IMR-90 (cell line): ENCODE measurements around the gene BSDC1. TPM values are rescaled to one million over a fixed set of nuclear protein-coding genes. Genes with fewer than 3 reads are reported as not detected.

Source experiments
- ATAC-seq: fragments of 200-7000 bp; cut with Tn5 transposase; 2 replicates; pipeline ENCODE4 v1.9.1; 2020; ENCODE audit warnings: low read depth, mild to moderate bottlenecking, moderate library complexity
- BruUV-seq: library from RNA; stranded (reverse); fragments of 400-500 nt; replicated peaks from 2 replicates; lab custom pipeline; 2021; lab: Mats Ljungman, UMichigan
- CTCF ChIA-PET: fragments of 300-600 bp; formaldehyde crosslinking; extraction: SDS; loops from one replicate; lab custom pipeline; 2021; ENCODE audit warnings: antibody characterized with exemption; lab: Yijun Ruan, JAX
- POLR2A ChIA-PET: fragments of 300-600 bp; sonication (Branson Sonifier 250); formaldehyde crosslinking; loops from one replicate; lab custom pipeline; 2022; ENCODE audit warnings: antibody characterized with exemption; ENCODE audit not compliant: unreplicated experiment; lab: Charles Lee
- DNase-seq: peaks from one replicate; pipeline ENCODE4 v3.0.0; 2013
- H2AFZ ChIP-seq: replicated peaks from 2 replicates; pipeline ENCODE3; 2013; ENCODE audit warnings: low read length, mild to moderate bottlenecking; ENCODE audit not compliant: poor library complexity
- H2AK5ac ChIP-seq: 2 replicates; pipeline ENCODE4 v1.6.1; 2013; ENCODE audit warnings: low read depth, low read length, inconsistent platforms
- H2AK9ac ChIP-seq: replicated peaks from 2 replicates; pipeline ENCODE3; 2013; ENCODE audit warnings: mild to moderate bottlenecking, low read depth, low read length, moderate library complexity; ENCODE audit not compliant: poor library complexity
- H2BK120ac ChIP-seq: 2 replicates; pipeline ENCODE4 v1.6.1; 2013; ENCODE audit warnings: low read depth, low read length, inconsistent platforms
- H2BK15ac ChIP-seq: 3 replicates; pipeline ENCODE4 v1.6.1; 2013; ENCODE audit warnings: low read depth, low read length, inconsistent platforms
- H2BK20ac ChIP-seq: 2 replicates; pipeline ENCODE4 v1.6.1; 2013; ENCODE audit warnings: low read depth, mild to moderate bottlenecking, inconsistent platforms, low read length, moderate library complexity
- H2BK5ac ChIP-seq: 2 replicates; pipeline ENCODE4 v1.6.1; 2013; ENCODE audit warnings: mild to moderate bottlenecking, low read depth, low read length, inconsistent platforms; ENCODE audit not compliant: poor library complexity, severe bottlenecking
- H3K14ac ChIP-seq: replicated peaks from 2 replicates; pipeline ENCODE4 v1.6.1; 2013; ENCODE audit warnings: low read depth, low read length, inconsistent platforms
- H3K18ac ChIP-seq: 2 replicates; pipeline ENCODE4 v1.6.1; 2013; ENCODE audit warnings: low read depth, low read length, control low read depth
- H3K23ac ChIP-seq: 2 replicates; pipeline ENCODE4 v1.6.1; 2013; ENCODE audit warnings: low read depth, low read length, inconsistent platforms
- H3K27ac ChIP-seq: 2 replicates; pipeline ENCODE4 v1.5.1; 2013; ENCODE audit warnings: mild to moderate bottlenecking, control low read depth, low read length; ENCODE audit not compliant: insufficient read depth
- H3K27me3 ChIP-seq: 2 replicates; pipeline ENCODE4 v1.6.1; 2013; ENCODE audit warnings: low read length; ENCODE audit not compliant: control insufficient read depth, insufficient read depth
- H3K36me3 ChIP-seq: 2 replicates; pipeline ENCODE4 v1.6.1; 2013; ENCODE audit warnings: low read length, mixed read lengths; ENCODE audit not compliant: control insufficient read depth, insufficient read depth
- H3K4ac ChIP-seq: 2 replicates; pipeline ENCODE4 v1.6.1; 2013; ENCODE audit warnings: low read depth, low read length, inconsistent platforms
- H3K4me1 ChIP-seq: 2 replicates; pipeline ENCODE4 v1.6.1; 2013; ENCODE audit warnings: low read length, mixed read lengths; ENCODE audit not compliant: control insufficient read depth, insufficient read depth
- H3K4me2 ChIP-seq: 2 replicates; pipeline ENCODE4 v1.6.1; 2013; ENCODE audit warnings: low read depth, mild to moderate bottlenecking, control low read depth, low read length, moderate library complexity
- H3K4me3 ChIP-seq: 2 replicates; pipeline ENCODE4 v1.5.1; 2013; ENCODE audit warnings: low read depth, mild to moderate bottlenecking, control low read depth, low read length, moderate library complexity; ENCODE audit not compliant: insufficient read depth
- H3K56ac ChIP-seq: 2 replicates; pipeline ENCODE4 v1.6.1; 2013; ENCODE audit warnings: low read length, inconsistent platforms; ENCODE audit not compliant: insufficient read depth; ENCODE audit errors: extremely low read depth
- H3K79me1 ChIP-seq, 2 experiments: 2 replicates each; pipeline ENCODE4 v1.6.1; 2013; ENCODE audit warnings: low read length in 2 of 2, inconsistent platforms in 1 of 2, low read depth in 1 of 2
- H3K9ac ChIP-seq: 2 replicates; pipeline ENCODE4 v1.6.1; 2013; ENCODE audit warnings: low read depth, low read length, control low read depth
- H3K9me1 ChIP-seq: 2 replicates; pipeline ENCODE4 v1.6.1; 2013; ENCODE audit warnings: low read length, inconsistent platforms; ENCODE audit not compliant: insufficient read depth
- H3K9me3 ChIP-seq: 2 replicates; pipeline ENCODE4 v1.6.1; 2013; ENCODE audit warnings: low read length; ENCODE audit not compliant: control insufficient read depth, insufficient read depth
- H4K20me1 ChIP-seq: 2 replicates; pipeline ENCODE4 v1.6.1; 2013; ENCODE audit warnings: low read length, inconsistent platforms; ENCODE audit not compliant: insufficient read depth
- H4K5ac ChIP-seq: 2 replicates; pipeline ENCODE4 v1.6.1; 2013; ENCODE audit warnings: mild to moderate bottlenecking, low read depth, low read length, control low read depth
- H4K8ac ChIP-seq, 2 experiments: 2 replicates each; pipeline ENCODE4 v1.6.1; 2013; ENCODE audit warnings: low read depth in 2 of 2, low read length in 2 of 2, control low read depth in 1 of 2, inconsistent platforms in 1 of 2
- H4K91ac ChIP-seq: 2 replicates; pipeline ENCODE4 v1.6.1; 2013; ENCODE audit warnings: low read depth, low read length, inconsistent platforms; ENCODE audit not compliant: insufficient read depth
- CTCF ChIP-seq: conservative IDR thresholded peaks from 2 replicates; pipeline ENCODE4 v1.5.1; 2012; ENCODE audit warnings: mild to moderate bottlenecking, low read depth, low read length, improper control_type of control experiment
- ELK1 ChIP-seq: fragments of 150-350 bp; IDR thresholded peaks from 2 replicates; pipeline ENCODE4 v1.6.1; 2016; ENCODE audit warnings: low read depth, mild to moderate bottlenecking, low read length, moderate library complexity, borderline replicate concordance
- MAFK ChIP-seq: IDR thresholded peaks from 2 replicates; pipeline ENCODE4 v1.6.1; 2012; ENCODE audit warnings: low read depth, low read length, improper control_type of control experiment
- NFE2L2 ChIP-seq: fragments of 150-350 bp; IDR thresholded peaks from 2 replicates; pipeline ENCODE4 v1.6.1; 2016; ENCODE audit warnings: low read depth, mild to moderate bottlenecking, low read length
- RCOR1 ChIP-seq: IDR thresholded peaks from 2 replicates; pipeline ENCODE4 v1.6.1; 2012; ENCODE audit warnings: mild to moderate bottlenecking, low read length, improper control_type of control experiment; ENCODE audit not compliant: insufficient replicate concordance
- WGBS, 2 experiments: methylation state at CpG; one replicate each; pipeline versions ENCODE4 v1.1.5 to v1.1.7; 2013; ENCODE audit warnings: missing lambda C conversion rate in 2 of 2; ENCODE audit not compliant: insufficient read length in 1 of 2; ENCODE audit errors: extremely low coverage in 2 of 2; 5-methylcytosine and 5-hydroxymethylcytosine counted together
- dilution Hi-C: fragments of 300-500 bp; cut with HindIII; formaldehyde crosslinking; loops from one replicate; pipeline ENCODE4 v1.14.3; 2018; ENCODE audit warnings: low sequenced_read_pairs; ENCODE audit not compliant: unreplicated experiment
- in situ Hi-C: fragments of 300-500 bp; cut with MboI; formaldehyde crosslinking; loops from 3 replicates; pipeline ENCODE4 v1.14.3; 2019; ENCODE audit warnings: low sequenced_read_pairs, inconsistent platforms, mixed read lengths
- intact Hi-C: fragments of 100-400 bp; cut with micrococcal nuclease; formaldehyde crosslinking; loops from 2 replicates; pipeline ENCODE4 v1.10.0; 2022
- polyA plus RNA-seq, 3 experiments: library from polyadenylated mRNA; depleted of rRNA; stranded (reverse); fragments of >200 nt; gene quantifications; 2 replicates each; pipeline ENCODE4 v1.2.3, GENCODE V29; 2012; ENCODE audit warnings: low replicate concordance in 1 of 3
- total RNA-seq: library from RNA; depleted of rRNA; stranded (reverse); fragments of >200 nt; gene quantifications from 2 replicates; pipeline ENCODE4 v1.2.3, GENCODE V29; 2012

The BSDC1 gene
- total and polyA plus RNA-seq, 2 of the 4 experiments (the other 2 are of a cell fraction), result 56.8 to 60.4 TPM

- Histone ChIP-seq H2AK5ac (no peak overlapping the region), H3K9me3 (no peaks in the 10 kb centered on the region; the same call in 1 of the 2 replicates), H3K4me2 (peak overlapping the region; percentile 77), H3K18ac (no peak overlapping the region), H4K5ac (no peak overlapping the region), H4K91ac (no peak overlapping the region), H3K9me1 (no peaks in the 10 kb centered on the region), H3K4ac (no peak overlapping the region), H4K8ac (no peak overlapping the region), H3K27me3 (peaks cover 66% of the 10 kb centered on the region), H3K56ac (no peak overlapping the region), H3K27ac (no peak overlapping the region), H3K4me3 (peak overlapping the region; percentile 24; the same call in 1 of the 2 replicates), H2BK15ac (no peak overlapping the region), H4K20me1 (no peaks in the 10 kb centered on the region), H2AK9ac (no peak overlapping the region), H2BK20ac (no peak overlapping the region), H3K14ac (no peak overlapping the region), H2AFZ (peak overlapping the region; percentile 72), H3K79me1 (no peaks in the 10 kb centered on the region), H2BK5ac (no peak overlapping the region), H2BK120ac (no peak overlapping the region), H3K23ac (no peak overlapping the region), H3K4me1 (no peaks in the 10 kb centered on the region), H3K9ac (no peak overlapping the region), H3K36me3 (no peaks in the 10 kb centered on the region)
- ChIA-PET CTCF (interaction anchor here (1.5 kb wide), 1 partner anchor 16 kb away, joined by 3 read pairs; no protein-coding TSS in a partner anchor), POLR2A (no interaction called here)
- intact Hi-C loops, result no loop called here
- DNase-seq (no peak), ATAC-seq (peak; percentile 63)
- no TSS peak for BruUV-seq
- dilution Hi-C loops, result no loop called here
- in situ Hi-C loops, result no loop called here
- TF ChIP-seq ELK1, result no peak
- TF ChIP-seq NFE2L2, result no peak
- TF ChIP-seq RCOR1, result no peak
- TF ChIP-seq CTCF, result no peak
- peak; percentile 17; the same call in 1 of the 2 replicates for TF ChIP-seq MAFK
- 5% methylated on average over 13 of the region's 36 CpGs; no CpG with 5 or more reads in 1 of the 2 experiments for WGBS, 2 experiments
Measured at GRCh38 chr1:32426489-32427255, 32.4 kb upstream of the BSDC1 start.
